Gastrocnemius medialis (tissue), 4 donors: ENCODE measurements around the gene TMEM132D.

Experiments used
- POLR2A ChIP-seq, 2 donors: fragments of 450-650 bp; IDR thresholded peaks; one replicate each; pipeline ENCODE4 v1.6.1; 2017; ENCODE audit warnings: antibody characterized with exemption in 2 of 2, mild to moderate bottlenecking in 2 of 2, moderate library complexity in 2 of 2
- TF ChIP-seq, protein P1 (sequence below), 5 experiments: fragments of 450-650 bp in 3 of 5; fragments of 200-600 bp in 2 of 5; sonication (generic) in 2 of 5; IDR thresholded peaks in 4 of 5; conservative IDR thresholded peaks in 1 of 5; 1 replicate in 4 of 5; 2 replicates in 1 of 5; pipeline ENCODE4 v1.5.1; 2016 to 2019; ENCODE audit warnings: antibody characterized with exemption in 5 of 5, mild to moderate bottlenecking in 3 of 5, moderate library complexity in 3 of 5

DNA sequence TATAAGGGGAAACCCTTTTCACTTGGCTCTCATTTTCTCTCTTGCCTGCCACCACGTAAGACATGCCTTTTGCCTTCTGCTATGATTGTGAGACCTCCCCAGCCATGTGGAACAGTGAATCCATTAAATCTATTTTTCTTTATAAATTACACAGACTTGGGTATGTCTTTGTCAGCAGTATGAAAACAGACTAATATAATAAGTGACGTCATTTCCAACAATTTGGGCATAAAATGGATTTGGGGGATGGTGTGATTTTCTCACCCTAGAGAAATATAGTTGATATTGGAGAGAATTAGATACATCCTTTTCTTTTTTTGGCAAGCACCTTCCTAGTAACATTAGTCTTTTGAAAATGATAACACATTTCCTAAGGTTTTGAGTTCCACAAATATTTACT, 490.5 kb downstream of the TMEM132D start:
- TF ChIP-seq POLR2A (IDR thresholded peaks at IDR 0.05), result no peak
- TF ChIP-seq, protein P1, sequence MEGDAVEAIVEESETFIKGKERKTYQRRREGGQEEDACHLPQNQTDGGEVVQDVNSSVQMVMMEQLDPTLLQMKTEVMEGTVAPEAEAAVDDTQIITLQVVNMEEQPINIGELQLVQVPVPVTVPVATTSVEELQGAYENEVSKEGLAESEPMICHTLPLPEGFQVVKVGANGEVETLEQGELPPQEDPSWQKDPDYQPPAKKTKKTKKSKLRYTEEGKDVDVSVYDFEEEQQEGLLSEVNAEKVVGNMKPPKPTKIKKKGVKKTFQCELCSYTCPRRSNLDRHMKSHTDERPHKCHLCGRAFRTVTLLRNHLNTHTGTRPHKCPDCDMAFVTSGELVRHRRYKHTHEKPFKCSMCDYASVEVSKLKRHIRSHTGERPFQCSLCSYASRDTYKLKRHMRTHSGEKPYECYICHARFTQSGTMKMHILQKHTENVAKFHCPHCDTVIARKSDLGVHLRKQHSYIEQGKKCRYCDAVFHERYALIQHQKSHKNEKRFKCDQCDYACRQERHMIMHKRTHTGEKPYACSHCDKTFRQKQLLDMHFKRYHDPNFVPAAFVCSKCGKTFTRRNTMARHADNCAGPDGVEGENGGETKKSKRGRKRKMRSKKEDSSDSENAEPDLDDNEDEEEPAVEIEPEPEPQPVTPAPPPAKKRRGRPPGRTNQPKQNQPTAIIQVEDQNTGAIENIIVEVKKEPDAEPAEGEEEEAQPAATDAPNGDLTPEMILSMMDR (IDR thresholded peaks at IDR 0.05 in 4 of 5, conservative IDR thresholded peaks at IDR 0.05 in 1 of 5), result no peak
